Stimulated activated CD8-positive, alpha-beta memory T cell treated with anti-CD3 and anti-CD28 coated beads, Interleukin-12 subunit alpha, Interleukin-12 subunit beta, amount 100 ng/mL, for 1 hour (primary cell): Measurements from ENCODE around the gene RAD51B.
"Not testable (repeated sequence)": the region's sequence is repeated elsewhere in the genome, so short reads cannot be mapped to it uniquely, and the experiment has no call there.

Source experiments
- DNase-seq: peaks from one replicate; pipeline ENCODE4 v3.0.0-alpha.2; 2020; ENCODE audit warnings: low read depth

The RAD51B gene

DNA sequence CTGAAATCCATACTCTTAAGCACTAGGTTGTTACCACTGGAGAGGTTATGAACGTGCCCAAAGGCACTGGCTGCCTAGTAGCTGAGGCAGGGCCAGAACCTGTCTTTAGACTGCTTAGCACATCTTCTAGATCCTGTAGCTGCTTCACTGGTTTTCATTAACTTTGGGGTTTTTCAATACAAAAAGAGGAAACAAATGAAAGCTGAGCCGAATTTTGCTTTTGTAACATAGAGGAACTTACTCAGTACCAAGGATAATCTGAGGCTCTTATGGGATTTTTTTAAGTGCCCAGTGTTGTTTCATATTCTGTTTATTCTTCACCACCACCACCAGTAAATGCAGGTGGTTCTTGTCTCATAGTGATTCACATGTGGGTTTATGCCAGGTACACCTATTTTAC, 396.1 kb downstream of the RAD51B start:
- DNase-seq: no peak

DNA sequence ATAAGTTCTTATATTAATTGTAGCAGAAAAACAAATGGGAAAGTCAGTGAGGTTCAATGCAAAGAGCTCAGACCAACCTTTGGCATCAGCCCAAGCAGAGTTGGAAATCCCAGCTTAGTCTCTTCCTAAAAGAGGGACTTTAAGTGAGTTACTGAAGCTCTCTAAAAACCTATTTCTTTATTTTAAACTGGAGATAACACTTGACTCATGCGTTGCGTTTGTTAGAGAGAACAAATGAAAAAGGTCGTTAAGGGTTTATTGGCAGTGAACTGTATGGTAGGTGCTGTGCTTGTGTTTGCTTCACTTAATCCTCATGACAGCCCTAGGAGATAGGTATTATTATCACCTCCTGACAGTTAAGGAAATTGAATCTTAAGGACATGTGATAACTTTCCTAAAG, 396.5 kb downstream of the RAD51B start:
- no peak for DNase-seq

DNA sequence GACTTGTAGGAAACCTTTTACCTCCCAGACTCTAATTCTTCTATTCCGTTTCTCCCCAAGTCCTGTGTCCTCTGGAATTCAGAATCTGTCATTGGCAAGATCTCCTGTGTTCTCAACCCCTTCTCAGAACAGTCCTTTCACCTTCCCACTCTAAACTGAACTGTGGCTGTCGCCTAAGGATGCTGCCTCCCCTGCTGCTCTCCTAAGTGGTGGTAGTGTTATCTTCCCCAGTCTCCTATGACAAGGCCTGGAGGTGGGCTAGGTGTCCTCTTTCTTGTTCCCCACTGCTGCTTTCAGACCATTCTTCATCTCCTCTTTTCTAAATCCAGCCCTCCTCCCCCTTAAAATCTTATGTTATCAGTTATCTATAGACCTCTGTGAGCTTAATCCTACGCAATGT, 397.4 kb downstream of the RAD51B start:
- no peak for DNase-seq

DNA sequence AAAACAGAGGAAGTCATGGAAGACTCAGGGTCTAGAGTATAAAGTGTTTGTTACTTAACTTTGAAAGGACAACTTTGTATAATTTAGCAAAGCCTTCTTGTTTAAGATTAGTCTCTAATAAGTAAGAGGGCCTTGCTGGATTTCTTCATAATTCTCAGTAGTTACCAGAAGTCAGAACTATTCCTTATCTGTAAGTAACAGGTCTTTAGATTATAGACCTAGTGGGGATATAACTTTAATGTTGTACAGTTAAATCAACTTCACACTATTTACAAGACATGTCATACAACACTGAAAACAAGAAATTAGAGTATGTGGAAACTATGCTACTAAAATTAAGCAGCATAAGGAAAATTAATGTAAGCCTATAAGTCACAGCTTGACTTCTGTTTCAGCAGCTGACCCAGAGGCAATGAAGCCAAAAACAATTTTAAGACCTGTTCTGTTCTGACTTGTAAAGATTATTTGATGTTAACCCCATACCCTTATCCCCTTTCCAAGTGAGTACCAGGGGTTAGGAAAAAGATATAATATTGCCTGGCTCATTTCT, 398.3 kb downstream of the RAD51B start:
- DNase-seq: no peak

DNA sequence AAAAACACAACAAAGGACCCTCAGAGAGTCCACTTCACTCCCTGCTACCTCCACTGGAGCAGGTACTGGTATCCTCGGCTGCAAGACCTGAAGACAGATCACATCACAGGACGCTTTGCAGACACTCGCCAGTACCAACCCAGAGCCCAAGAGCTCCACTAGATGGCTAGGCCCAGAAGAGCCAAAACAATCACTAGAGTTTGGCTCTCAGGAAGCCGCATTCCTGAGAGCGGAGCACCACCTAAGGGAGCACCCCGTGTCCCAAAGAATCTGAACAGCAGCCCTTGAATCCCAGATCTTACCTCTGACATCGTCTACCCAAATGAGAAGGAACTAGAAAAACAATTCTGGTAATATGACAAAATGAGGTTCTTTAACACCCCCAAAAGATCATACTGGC, 399.8 kb downstream of the RAD51B start:
- no peak for DNase-seq

DNA sequence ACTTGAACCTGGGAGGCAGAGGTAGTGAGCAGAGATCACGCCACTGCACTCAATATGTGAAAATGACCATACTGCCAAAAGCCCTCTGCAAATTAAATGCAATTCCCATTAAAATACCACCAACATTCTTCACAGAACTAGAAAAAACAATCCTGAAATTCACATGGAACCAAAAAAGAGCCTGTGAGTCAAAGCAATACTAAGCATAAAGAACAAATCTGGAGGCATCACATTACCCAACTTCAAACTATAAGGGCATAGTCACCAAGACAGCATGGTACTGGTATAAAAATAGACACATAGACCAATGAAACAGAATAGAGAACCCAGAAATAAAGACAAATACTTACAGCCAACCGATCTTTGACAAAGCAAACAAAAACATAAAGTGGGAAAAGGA, 401.5 kb downstream of the RAD51B start:
- DNase-seq: not testable (repeated sequence)

DNA sequence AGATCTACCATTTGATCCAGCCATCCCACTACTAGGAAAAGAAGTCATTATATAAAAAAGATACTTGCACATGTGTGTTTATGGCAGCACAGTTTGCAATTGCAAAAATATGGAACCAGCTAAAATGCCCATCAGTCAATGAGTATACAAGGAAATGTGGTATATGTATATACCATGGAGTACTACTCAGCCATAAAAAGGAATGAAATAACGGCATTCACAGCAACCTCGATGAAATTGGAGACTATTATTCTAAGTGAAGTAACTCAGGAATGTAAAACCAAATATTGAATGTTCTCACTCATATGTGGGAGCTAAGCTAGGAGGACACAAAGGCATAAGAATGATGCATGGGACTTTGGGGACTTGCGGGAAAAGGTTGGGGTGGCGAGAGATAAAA, 402.6 kb downstream of the RAD51B start:
- DNase-seq: no peak

DNA sequence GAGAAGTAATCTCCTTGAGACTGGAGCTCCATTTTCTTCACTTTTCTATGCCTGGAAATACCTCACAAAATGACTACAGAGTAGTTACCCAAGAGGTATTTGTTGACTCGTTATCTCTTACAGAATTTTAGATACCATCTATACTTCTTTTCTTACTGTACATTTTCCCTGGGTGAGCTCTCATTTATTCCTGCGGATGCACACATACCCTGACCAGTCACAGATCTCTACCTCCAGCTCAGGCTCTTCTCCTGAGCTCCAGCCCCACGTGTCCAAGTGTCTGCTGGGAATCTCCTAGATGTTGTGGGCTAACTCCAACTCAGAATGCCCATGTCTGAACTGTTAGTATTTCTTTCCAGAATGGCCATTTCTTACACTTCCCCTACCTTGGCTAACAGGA, 403.1 kb downstream of the RAD51B start:
- DNase-seq: no peak

DNA sequence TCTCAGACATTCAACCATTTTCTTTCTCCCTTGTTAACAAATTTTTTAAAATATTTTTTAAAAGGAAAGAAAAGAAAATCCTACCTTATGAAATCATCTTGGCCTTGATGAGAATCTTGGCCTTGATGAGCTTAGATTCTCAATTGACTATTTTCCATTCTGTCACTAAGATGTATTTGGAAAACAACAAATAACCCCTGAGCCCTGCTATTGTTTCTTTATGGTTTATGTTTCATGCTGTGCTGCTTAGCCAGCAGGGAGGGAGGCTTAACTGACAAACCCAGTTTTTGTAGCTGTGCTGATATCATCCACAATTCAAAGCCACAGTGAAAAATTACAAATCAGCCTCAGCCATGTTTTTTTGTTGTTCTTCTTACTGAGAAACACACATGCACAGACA, 404.1 kb downstream of the RAD51B start:
- DNase-seq: no peak

DNA sequence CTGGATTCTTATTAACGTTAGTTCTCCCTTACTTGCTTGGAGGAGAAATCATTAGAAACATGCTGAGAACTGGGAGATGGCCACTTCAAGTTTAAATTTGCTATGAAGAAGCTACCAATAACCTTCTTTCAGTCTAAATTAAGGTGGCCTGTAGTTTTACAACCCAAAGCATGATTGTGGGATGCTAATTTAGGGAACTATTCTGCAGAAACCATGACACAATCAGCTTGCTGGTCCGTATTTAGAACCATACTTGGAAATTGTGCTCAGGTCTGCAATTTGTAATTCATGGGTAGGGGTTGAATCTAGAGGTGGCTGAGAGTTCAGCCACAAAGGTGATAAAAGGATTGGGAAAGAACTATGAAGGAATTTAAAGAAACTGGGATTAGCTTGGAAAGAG, 405.7 kb downstream of the RAD51B start:
- no peak for DNase-seq

DNA sequence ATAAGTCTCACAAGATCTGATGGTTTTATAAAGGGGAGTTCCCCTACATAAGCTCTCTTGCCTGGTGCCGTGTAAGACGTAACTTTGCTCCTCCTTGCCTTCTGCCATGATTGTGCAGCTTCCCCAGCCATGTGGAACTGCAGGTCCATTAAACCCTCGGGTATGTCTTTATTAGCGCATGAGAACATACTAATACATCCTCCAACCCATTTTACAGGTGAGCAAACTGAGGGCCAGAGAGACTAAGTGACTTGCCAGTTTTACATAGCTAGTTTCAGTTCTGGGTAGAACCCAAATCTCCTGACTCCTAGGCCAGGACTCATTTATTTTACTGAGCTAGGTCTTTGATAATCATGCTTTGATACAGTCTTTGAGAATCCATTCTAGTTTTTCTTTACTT, 406.9 kb downstream of the RAD51B start:
- DNase-seq: no peak

DNA sequence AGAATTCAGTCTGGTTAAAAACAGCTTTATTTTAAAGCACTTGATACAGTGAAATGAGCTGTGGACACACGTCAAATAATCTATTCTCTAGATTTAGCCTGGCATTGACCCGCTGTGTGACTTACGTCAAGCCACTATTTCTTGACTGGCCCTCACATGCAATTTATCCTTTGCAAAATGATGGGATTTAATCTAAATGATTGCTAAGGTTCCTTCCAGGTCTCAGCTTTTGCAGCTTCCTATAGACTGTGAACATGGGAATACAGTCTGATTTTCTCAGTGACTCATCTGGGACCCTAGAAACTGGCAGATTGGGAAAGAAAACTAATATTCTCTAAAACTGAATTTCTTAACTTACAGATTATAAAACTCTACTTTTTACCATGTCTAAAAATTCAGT, 409.1 kb downstream of the RAD51B start:
- DNase-seq: no peak

DNA sequence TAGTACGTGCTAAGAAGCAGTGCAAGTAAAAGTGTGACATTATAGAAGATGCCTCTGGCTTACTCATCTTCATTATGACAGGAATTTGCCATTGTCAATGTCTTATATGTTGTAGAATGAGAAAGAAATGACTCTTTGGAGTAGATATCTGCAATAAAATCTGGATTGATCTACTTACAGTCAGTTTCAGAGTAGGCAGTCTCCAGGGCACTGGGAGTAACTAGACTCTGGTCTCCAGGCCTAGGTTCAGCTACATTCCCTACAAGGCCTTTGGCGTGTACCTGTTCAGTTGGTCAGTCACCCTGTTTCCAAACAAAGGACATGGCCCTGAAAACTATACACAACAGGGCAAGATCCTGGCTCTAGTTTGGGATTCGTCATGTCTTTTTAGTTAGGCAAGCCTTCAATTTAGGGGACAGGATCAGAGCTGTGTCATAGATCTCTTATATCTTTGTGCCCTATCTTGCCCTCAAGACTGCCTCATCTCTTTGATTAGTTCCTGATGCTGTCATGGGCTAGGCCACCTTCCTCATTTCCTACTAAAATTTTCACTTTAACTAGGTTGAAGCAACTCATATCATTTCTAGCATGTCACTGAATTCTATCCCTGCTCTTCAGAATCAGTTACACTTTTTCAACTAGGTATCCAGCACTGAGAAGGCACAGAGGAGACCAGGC, 410.0 kb downstream of the RAD51B start:
- no peak for DNase-seq

DNA sequence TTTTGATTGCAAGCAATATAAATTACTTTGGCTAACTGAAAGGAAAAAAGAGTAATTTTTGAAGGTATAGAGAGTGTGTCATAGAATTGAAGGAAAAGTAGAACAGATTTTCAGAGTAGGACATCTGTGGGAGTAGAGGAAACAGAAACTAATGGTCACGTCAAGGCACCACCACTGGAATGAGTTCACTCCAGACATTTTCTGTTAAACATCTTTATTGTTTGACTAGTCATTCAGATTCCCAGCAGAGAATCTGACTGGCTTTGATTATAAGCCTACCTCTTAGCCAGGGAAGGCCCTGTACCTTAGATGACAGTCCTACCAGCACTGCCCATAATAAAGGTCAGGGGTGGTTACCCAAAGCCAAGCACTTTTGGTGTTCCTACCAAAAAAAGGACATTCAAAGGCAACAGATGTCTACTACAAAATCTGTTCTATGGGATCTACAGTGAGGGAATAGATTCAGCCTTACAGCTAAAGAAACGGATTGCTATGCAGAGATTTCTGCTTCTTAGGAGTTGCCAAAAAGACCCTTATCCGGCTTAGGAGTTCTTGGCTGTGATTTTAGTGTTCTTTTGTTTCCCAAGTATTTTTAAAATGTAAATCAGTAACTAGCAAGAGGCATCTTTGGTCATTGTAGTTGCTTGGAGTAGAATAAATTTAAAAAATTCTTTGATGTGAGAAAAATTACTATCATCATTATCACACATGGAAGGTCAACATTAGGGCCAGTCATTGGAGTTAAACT, 410.8 kb downstream of the RAD51B start:
- no peak for DNase-seq

DNA sequence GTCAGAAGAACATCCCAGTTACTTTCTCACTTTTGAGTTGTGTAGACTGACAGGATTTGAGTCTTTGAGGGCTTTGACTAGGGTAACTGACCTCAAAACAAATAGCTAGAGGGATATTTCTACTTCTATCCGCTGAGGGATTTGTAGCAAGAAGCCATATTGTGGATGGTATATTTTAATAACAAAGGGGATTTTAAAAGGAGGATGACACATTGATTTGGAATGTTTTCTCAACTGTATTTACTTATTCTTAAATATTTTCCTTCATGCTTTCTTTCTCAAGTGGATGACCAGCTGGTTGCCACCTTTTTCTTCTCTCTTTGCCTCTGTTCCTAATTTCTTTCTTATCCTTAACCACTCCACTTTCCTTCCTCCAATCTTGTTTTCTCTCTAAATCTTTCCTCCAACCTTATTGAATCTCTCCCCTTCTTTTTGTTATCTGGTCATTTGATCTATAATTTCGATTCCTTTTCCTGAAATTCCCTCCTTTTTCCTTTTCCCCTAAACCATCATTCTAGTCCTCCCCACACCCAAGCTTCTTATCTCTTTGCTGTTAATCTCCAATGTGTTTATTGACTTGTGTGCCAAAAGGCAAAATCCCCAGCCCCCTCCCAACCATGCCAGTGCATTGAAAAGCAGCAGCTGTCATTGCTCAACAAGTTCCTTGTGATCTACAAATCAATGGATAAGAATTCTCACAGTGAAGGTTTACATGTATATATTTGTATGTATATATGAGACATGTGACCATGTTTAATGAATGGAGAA, 411.6 kb downstream of the RAD51B start:
- no peak for DNase-seq

DNA sequence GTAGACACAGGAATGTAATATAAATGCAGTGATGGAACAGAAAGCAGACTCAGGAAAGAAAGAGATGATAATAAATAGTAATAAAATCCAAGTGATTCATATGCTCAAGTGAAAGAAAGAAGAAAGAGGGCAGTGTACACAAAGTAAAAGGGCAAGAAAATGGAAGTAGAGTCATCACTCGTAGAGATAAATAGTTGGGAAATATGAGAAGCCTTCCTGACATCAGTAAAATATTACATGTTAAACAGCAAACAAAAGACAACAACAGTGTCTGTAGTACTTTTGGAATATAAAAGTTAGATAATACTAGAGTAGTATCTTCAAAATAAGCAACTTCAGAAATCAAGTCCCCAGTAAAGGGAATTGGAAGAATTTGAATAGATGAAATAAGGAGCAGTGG, 412.3 kb downstream of the RAD51B start:
- DNase-seq: no peak

DNA sequence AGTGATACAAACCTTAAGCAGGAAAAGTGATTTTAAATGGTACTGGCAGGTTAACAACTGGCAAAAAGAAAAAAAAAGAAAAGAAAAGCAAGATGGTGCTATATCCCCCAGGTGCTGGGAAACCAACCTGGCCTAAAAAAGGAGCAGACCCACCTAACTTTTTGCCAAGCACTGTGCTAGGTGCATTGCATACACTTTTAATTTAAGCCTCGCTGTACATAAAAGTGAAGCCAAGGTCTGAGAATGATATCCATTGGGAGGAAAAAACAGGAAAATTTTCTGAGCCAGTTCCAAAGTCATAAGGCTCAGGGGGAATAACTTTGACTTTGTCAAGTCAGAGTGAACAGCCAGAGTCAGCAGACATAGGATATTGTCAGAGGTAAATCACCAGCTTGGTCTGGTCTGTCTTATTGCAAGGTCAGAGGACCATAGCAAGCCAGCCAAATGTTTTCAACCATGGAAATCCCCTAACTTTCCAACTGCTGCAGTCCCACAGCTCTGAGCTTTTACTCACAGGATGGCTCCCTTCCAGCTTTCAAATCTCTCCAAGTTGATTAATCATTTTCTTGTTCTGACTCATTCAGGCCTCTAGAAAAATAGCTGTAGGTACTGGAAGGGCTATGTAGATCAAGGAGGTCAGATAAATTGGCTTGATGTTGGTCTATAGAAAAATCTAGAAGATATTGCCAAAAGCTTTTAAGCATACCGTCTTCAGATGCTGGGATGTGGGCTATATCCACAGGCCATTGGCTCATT, 412.9 kb downstream of the RAD51B start:
- no peak for DNase-seq

DNA sequence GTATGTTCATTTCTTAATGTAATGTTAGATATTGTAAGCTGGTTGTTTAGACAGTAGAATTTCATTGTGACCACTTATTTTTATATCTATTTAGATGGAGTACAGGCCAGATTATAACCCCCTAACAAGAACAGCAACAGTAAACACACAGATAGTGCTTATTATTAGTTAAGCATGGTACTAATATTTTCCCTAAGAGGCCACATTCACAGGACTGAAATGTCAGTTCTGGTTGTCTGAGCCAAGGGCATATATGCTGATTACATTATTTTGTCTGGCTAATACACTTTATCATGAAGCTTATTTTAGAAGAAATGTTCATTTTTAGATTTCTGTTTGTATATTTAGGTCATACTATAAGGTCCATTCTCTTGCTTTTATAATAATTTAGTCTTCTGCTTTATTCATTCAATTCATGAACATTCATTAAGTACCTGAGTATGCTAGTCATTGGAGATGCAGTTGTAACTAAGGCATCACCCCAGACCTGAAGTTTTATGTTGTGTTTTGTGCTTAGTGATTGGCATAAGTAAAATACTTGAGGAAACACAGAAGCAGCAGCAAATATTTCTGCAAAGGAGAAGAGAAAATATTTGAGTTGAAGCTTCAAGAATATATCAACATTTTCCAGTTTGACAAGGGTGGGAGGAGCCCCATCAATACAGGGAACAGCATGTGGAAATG, 413.7 kb downstream of the RAD51B start:
- DNase-seq: no peak

DNA sequence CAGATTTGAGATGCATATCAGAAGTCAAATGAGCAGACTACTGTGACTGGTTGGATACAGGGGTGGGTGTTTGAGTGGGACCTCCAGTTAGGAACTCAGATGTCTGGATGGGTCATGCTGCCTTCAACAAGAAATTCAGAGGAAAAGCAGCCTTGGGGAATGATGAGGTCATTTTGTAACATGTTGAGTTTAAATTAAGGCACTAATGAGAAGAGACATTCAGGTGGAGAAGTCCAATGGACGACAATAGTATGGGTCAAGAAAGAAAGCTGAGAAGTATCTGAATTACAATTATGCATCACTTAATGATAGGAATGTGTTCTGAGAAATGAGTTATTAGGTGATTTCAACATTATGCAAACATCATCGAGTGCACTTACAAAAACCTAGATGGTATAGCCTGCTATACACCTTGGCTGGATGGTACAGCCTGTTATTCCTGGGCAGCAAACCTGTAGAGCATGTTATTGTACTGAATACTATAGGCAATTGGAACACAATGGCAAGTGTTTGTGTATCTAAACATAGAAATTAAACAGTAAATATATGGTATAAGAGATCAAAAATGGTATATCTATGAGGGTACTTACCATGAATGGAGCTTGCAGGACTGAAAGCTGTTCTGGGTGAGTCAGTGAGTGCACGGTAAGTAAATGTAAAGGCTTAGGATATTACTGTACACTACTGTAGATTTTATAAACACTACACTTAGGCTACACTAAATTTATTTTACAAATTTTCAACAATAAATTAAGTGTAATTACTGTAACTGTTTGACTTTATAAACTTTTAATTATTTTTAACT, 414.7 kb downstream of the RAD51B start:
- DNase-seq: no peak

DNA sequence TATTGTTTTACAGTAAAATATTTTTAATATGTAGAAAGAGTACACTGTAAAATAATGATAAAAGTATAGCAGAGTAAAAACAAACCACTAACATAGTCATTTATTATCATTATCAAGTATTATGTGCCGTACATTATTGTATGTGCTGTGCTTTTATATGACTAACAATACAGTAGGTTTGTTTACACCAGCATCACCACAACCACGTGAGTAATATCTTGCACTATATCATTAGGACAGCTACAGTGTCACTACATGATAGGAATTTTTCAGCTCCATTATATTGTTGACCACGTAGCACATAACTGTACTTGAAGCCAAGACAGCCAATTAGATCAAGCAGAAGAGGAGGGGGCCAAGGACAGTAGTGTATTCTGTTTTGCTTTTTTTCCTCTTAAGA, 415.4 kb downstream of the RAD51B start:
- DNase-seq: no peak
